H9 (cell line): Measurements from ENCODE around the gene LGSN. TPM values are rescaled to one million over a fixed set of nuclear protein-coding genes. Genes with fewer than 3 reads are reported as not detected.

ENCODE experiments used
- DNase-seq: peaks from one replicate; pipeline ENCODE4 v3.0.0-alpha.2; 2017
- H2AFZ ChIP-seq: one replicate; pipeline ENCODE4 v1.6.1; 2013; ENCODE audit warnings: mild to moderate bottlenecking, low read length, control low read depth, moderate library complexity
- H2AK5ac ChIP-seq: 2 replicates; pipeline ENCODE4 v1.6.1; 2013; ENCODE audit warnings: low read length, control low read depth, mixed read lengths; ENCODE audit not compliant: insufficient read length
- H2BK120ac ChIP-seq: one replicate; pipeline ENCODE4 v1.6.1; 2013; ENCODE audit warnings: low read depth, mild to moderate bottlenecking, low read length, control low read depth, inconsistent platforms; ENCODE audit not compliant: poor library complexity, severe bottlenecking
- H2BK12ac ChIP-seq: 2 replicates; pipeline ENCODE4 v1.6.1; 2013; ENCODE audit warnings: low read length, control low read depth, mixed read lengths, low read depth; ENCODE audit not compliant: insufficient read length
- H2BK15ac ChIP-seq: 2 replicates; pipeline ENCODE4 v1.6.1; 2013; ENCODE audit warnings: low read depth, low read length, control low read depth
- H2BK20ac ChIP-seq: one replicate; pipeline ENCODE4 v1.6.1; 2013; ENCODE audit warnings: low read depth, mild to moderate bottlenecking, low read length, control low read depth, inconsistent platforms; ENCODE audit not compliant: poor library complexity, severe bottlenecking
- H2BK5ac ChIP-seq: 2 replicates; pipeline ENCODE4 v1.6.1; 2013; ENCODE audit warnings: low read length, control low read depth, mixed read lengths; ENCODE audit not compliant: insufficient read length
- H3K14ac ChIP-seq: 2 replicates; pipeline ENCODE4 v1.6.1; 2013; ENCODE audit warnings: low read length, control low read depth; ENCODE audit not compliant: insufficient read depth
- H3K18ac ChIP-seq: 2 replicates; pipeline ENCODE4 v1.6.1; 2013; ENCODE audit warnings: low read depth, mild to moderate bottlenecking, mixed read lengths, low read length, control low read depth; ENCODE audit not compliant: insufficient read length
- H3K23ac ChIP-seq: 2 replicates; pipeline ENCODE4 v1.6.1; 2013; ENCODE audit warnings: low read length, control low read depth, mixed read lengths, low read depth; ENCODE audit not compliant: insufficient read length
- H3K23me2 ChIP-seq: 2 replicates; pipeline ENCODE4 v1.6.1; 2013; ENCODE audit warnings: low read depth, mild to moderate bottlenecking, mixed read lengths, low read length, control low read depth; ENCODE audit not compliant: insufficient read length, poor library complexity, severe bottlenecking
- H3K27ac ChIP-seq: 2 replicates; pipeline ENCODE4 v1.5.1; 2013; ENCODE audit warnings: low read length, control low read depth, mixed read lengths, low read depth; ENCODE audit not compliant: insufficient read length
- H3K27me3 ChIP-seq: 2 replicates; pipeline ENCODE4 v1.6.1; 2013; ENCODE audit warnings: low read length, control low read depth, inconsistent platforms; ENCODE audit not compliant: insufficient read depth
- H3K4ac ChIP-seq: 2 replicates; pipeline ENCODE4 v1.6.1; 2013; ENCODE audit warnings: low read depth, mild to moderate bottlenecking, control low read depth, inconsistent platforms, low read length, moderate library complexity
- H3K4me1 ChIP-seq: 2 replicates; pipeline ENCODE4 v1.6.1; 2013; ENCODE audit warnings: low read length, control low read depth, inconsistent platforms; ENCODE audit not compliant: insufficient read depth
- H3K4me2 ChIP-seq: 2 replicates; pipeline ENCODE4 v1.6.1; 2013; ENCODE audit warnings: low read length, control low read depth, mixed read lengths; ENCODE audit not compliant: insufficient read length, insufficient read depth
- H3K56ac ChIP-seq: 2 replicates; pipeline ENCODE4 v1.6.1; 2013; ENCODE audit warnings: low read depth, mild to moderate bottlenecking, mixed read lengths, low read length, control low read depth; ENCODE audit not compliant: insufficient read length
- H3K79me1 ChIP-seq: 2 replicates; pipeline ENCODE4 v1.6.1; 2013; ENCODE audit warnings: low read depth, mild to moderate bottlenecking, moderate library complexity, low read length, control low read depth, inconsistent platforms; ENCODE audit not compliant: insufficient read depth, poor library complexity, severe bottlenecking
- H3K79me2 ChIP-seq: 2 replicates; pipeline ENCODE4 v1.6.1; 2013; ENCODE audit warnings: low read length, control low read depth, inconsistent platforms; ENCODE audit not compliant: insufficient read depth
- H3K9ac ChIP-seq: 2 replicates; pipeline ENCODE4 v1.6.1; 2013; ENCODE audit warnings: low read length, control low read depth, mixed read lengths; ENCODE audit not compliant: insufficient read length; ENCODE audit errors: extremely low read depth
- H3K9me3 ChIP-seq: one replicate; pipeline ENCODE4 v1.6.1; 2013; ENCODE audit warnings: low read depth, low read length, inconsistent platforms; ENCODE audit not compliant: control insufficient read depth
- H3T11ph ChIP-seq: one replicate; pipeline ENCODE4 v1.6.1; 2013; ENCODE audit warnings: mild to moderate bottlenecking, low read length, control low read depth, inconsistent platforms
- H4K20me1 ChIP-seq: one replicate; pipeline ENCODE4 v1.6.1; 2013; ENCODE audit not compliant: control insufficient read depth, insufficient read length, insufficient read depth
- H4K5ac ChIP-seq: 2 replicates; pipeline ENCODE4 v1.6.1; 2013; ENCODE audit warnings: low read depth, mild to moderate bottlenecking, mixed read lengths, low read length, control low read depth; ENCODE audit not compliant: insufficient read length
- H4K8ac ChIP-seq: replicated peaks from 2 replicates; pipeline ENCODE4 v1.6.1; 2013; ENCODE audit warnings: low read length, control low read depth, mixed read lengths, low read depth; ENCODE audit not compliant: insufficient read length
- H4K91ac ChIP-seq: 2 replicates; pipeline ENCODE4 v1.6.1; 2013; ENCODE audit warnings: low read depth, mild to moderate bottlenecking, moderate library complexity, mixed read lengths, low read length, control low read depth; ENCODE audit not compliant: insufficient read length
- H3K27ac Mint-ChIP-seq, 3 experiments: 2 replicates in 2 of 3; 3 replicates in 1 of 3; pipeline ENCODE4 v1.8.0; 2020 to 2021; ENCODE audit warnings: mixed read lengths in 3 of 3, mild to moderate bottlenecking in 1 of 3, moderate library complexity in 1 of 3
- H3K27me3 Mint-ChIP-seq: 2 replicates; pipeline ENCODE4 v1.8.0; 2021; ENCODE audit warnings: low read depth, mild to moderate bottlenecking, moderate library complexity, mixed read lengths
- H3K36me3 Mint-ChIP-seq, 3 experiments: 2 replicates in 2 of 3; 3 replicates in 1 of 3; pipeline ENCODE4 v1.8.0; 2020 to 2021; ENCODE audit warnings: low read depth in 3 of 3, mixed read lengths in 3 of 3; ENCODE audit not compliant: insufficient read depth in 1 of 3
- H3K4me1 Mint-ChIP-seq, 2 experiments: 2 replicates each; pipeline ENCODE4 v1.8.0; 2020; ENCODE audit warnings: mixed read lengths in 2 of 2
- H3K4me3 Mint-ChIP-seq, 2 experiments: 2 replicates in 1 of 2; 3 replicates in 1 of 2; pipeline ENCODE4 v1.8.0; 2020 to 2021; ENCODE audit warnings: mild to moderate bottlenecking in 2 of 2, mixed read lengths in 2 of 2, moderate library complexity in 1 of 2
- H3K9me3 Mint-ChIP-seq, 2 experiments: 2 replicates in 1 of 2; 3 replicates in 1 of 2; pipeline ENCODE4 v1.8.0; 2020; ENCODE audit warnings: mild to moderate bottlenecking in 2 of 2, mixed read lengths in 2 of 2, moderate library complexity in 1 of 2
- CTCF ChIP-seq: fragments of 200-600 bp; sonication (generic); conservative IDR thresholded peaks from 3 replicates; pipeline ENCODE4 v1.8.0; 2021; ENCODE audit warnings: antibody characterized with exemption, mild to moderate bottlenecking
- WGBS: extraction: QIAGEN DNeasy Blood & Tissue Kit; methylation state at CpG from one replicate; pipeline ENCODE4 v1.1.7; 2013; ENCODE audit warnings: missing lambda C conversion rate, low lambda C conversion rate, mixed read lengths; ENCODE audit not compliant: insufficient read length; ENCODE audit errors: extremely low coverage; 5-methylcytosine and 5-hydroxymethylcytosine counted together
- total RNA-seq: library from RNA; stranded (reverse); gene quantifications from 2 replicates; pipeline ENCODE4 v1.2.1, GENCODE V29; 2021

The LGSN gene
- total RNA-seq, 1 experiment from 2014 or later = 0.13 TPM

DNA sequence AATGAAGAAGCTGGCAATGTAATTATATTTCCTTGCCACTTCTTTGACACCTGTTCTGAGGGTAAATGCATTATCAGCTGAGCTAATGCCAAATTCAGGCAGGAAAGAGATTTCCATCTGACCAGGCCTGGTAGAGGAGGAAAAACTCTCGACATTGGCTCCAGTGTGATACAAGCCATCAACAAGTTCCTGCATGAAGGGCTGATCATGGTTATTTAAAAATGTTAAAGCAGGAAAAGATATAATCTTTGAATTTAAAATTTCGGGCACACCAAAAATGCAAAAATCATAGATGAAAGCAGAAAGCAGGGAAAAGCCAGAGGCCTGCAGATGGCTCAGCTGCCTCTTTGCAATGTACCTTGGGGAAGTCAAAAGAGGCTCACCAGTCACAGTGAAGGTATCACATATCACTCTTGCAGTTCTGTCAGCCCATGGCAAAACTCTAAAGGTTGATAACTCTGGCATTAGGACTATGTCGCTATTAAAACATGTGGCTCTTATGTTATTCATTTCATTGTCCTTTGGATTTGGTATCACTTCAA, 39.1 kb downstream of the LGSN start:
- H3K9me3 Mint-ChIP-seq = no peaks in the 10 kb centered on the region
- Histone ChIP-seq H2AK5ac (no peak overlapping the region), H2BK15ac (no peak overlapping the region), H3K23me2 (no peaks in the 10 kb centered on the region), H3K9me3 (no peaks in the 10 kb centered on the region), H2BK12ac (no peak overlapping the region), H3K27me3 (no peaks in the 10 kb centered on the region), H2AFZ (no peak overlapping the region), H3K4me1 (peaks cover 3% of the 10 kb centered on the region), H3K27ac (no peak overlapping the region), H2BK5ac (no peak overlapping the region), H4K91ac (no peak overlapping the region), H3K18ac (no peak overlapping the region), H3K14ac (no peak overlapping the region), H3K79me1 (no peaks in the 10 kb centered on the region), H3K4ac (no peak overlapping the region), H3K56ac (no peak overlapping the region), H3K79me2 (no peaks in the 10 kb centered on the region), H4K20me1 (no peaks in the 10 kb centered on the region), H3T11ph (no peak overlapping the region), H2BK20ac (no peak overlapping the region), H4K5ac (no peak overlapping the region), H3K9ac (no peak overlapping the region), H2BK120ac (no peak overlapping the region), H3K4me2 (no peak overlapping the region), H3K23ac (no peak overlapping the region), H4K8ac (no peak overlapping the region)
- H3K27me3 Mint-ChIP-seq = no peaks in the 10 kb centered on the region
- no peak for TF ChIP-seq CTCF
- no peak for DNase-seq
- H3K36me3 Mint-ChIP-seq = no peaks in the 10 kb centered on the region
- no CpG with 5 or more reads among the region's 3 CpGs for WGBS
- peaks cover 18 to 21% of the 10 kb centered on the region in 2 experiments for H3K4me1 Mint-ChIP-seq
- no peak overlapping the region for H3K4me3 Mint-ChIP-seq
- H3K27ac Mint-ChIP-seq = no peak overlapping the region; a peak in 1 of 7 replicates
